Naive B cell (primary cell): ENCODE results near the gene CDK5RAP3. TPM values are rescaled to one million over a fixed set of nuclear protein-coding genes. Genes with fewer than 3 reads are reported as not detected.
"Not testable (repeated sequence)": the region's sequence is repeated elsewhere in the genome, so short reads cannot be mapped to it uniquely, and the experiment has no call there.

ENCODE experiments used
- ATAC-seq, 2 donors: fragments of 150-1000 bp; cut with Tn5 transposase; 2 replicates each; pipeline ENCODE4 v1.10.0; 2021; ENCODE audit warnings: low read depth in 2 of 2, mild to moderate bottlenecking in 2 of 2, moderate library complexity in 2 of 2
- DNase-seq: peaks from one replicate; pipeline ENCODE4 v3.0.0; 2022
- H3K27ac Mint-ChIP-seq, 6 donors: one replicate each; pipeline ENCODE4 v1.8.0; 2020 to 2022; ENCODE audit warnings: mild to moderate bottlenecking in 6 of 6, mixed read lengths in 6 of 6, moderate library complexity in 5 of 6, inconsistent platforms in 2 of 6
- H3K27me3 Mint-ChIP-seq, 3 donors: one replicate each; pipeline ENCODE4 v1.8.0; 2021 to 2022; ENCODE audit warnings: mixed read lengths in 3 of 3, mild to moderate bottlenecking in 1 of 3
- H3K36me3 Mint-ChIP-seq, 2 donors: one replicate each; pipeline ENCODE4 v1.8.0; 2020 to 2022; ENCODE audit warnings: mixed read lengths in 2 of 2, inconsistent platforms in 1 of 2, mild to moderate bottlenecking in 1 of 2
- H3K4me1 Mint-ChIP-seq, 3 donors: one replicate each; pipeline ENCODE4 v1.8.0; 2020 to 2022; ENCODE audit warnings: mixed read lengths in 3 of 3, inconsistent platforms in 1 of 3, mild to moderate bottlenecking in 1 of 3, moderate library complexity in 1 of 3
- H3K4me3 Mint-ChIP-seq, 8 donors: one replicate each; pipeline ENCODE4 v1.8.0; 2020 to 2022; ENCODE audit warnings: mild to moderate bottlenecking in 8 of 8, mixed read lengths in 8 of 8, moderate library complexity in 8 of 8, inconsistent platforms in 2 of 8
- H3K9me3 Mint-ChIP-seq, 7 donors: one replicate each; pipeline ENCODE4 v1.8.0; 2020 to 2022; ENCODE audit warnings: mixed read lengths in 7 of 7, mild to moderate bottlenecking in 5 of 7, inconsistent platforms in 2 of 7, moderate library complexity in 1 of 7
- polyA plus RNA-seq, 6 donors: library from polyadenylated mRNA; unstranded; fragments of 300-500 nt; fragmentation: Illumina TruSeq; gene quantifications; one replicate each; pipeline ENCODE4 v1.2.3, GENCODE V29; 2021; ENCODE audit warnings: low read depth in 6 of 6

The CDK5RAP3 gene
- polyA plus RNA-seq, 6 donors from 2014 or later, result 69.7 to 87.5 (median 84.0) TPM

GRCh38 chr17:48013876-48014594 lies 43.1 kb downstream of the CDK5RAP3 start:
- no peak for DNase-seq
- Mint-ChIP-seq H3K9me3 (no peaks in the 10 kb centered on the region), H3K27ac (no peak overlapping the region), H3K4me1 (peaks cover 11 to 24% (median 14%) of the 10 kb centered on the region in 3 donors), H3K27me3 (peaks cover 40 to 61% (median 45%) of the 10 kb centered on the region in 3 donors), H3K36me3 (no peaks in the 10 kb centered on the region), H3K4me3 (peak overlapping the region in 1 of 8 donors; percentile 62)
- no peak for ATAC-seq

- H3K4me3 Mint-ChIP-seq, result peak overlapping the region in 1 of 8 donors; percentile 47
- ATAC-seq, result no peak
- H3K27ac Mint-ChIP-seq, result peak overlapping the region in 1 of 6 donors; percentile 26
- no peaks in the 10 kb centered on the region for H3K36me3 Mint-ChIP-seq
- DNase-seq, result no peak
- peaks cover 11 to 24% (median 14%) of the 10 kb centered on the region in 3 donors for H3K4me1 Mint-ChIP-seq
- peaks cover 39 to 61% (median 44%) of the 10 kb centered on the region in 3 donors for H3K27me3 Mint-ChIP-seq
- no peaks in the 10 kb centered on the region for H3K9me3 Mint-ChIP-seq
Observed at GRCh38 chr17:48014595-48015111, 43.7 kb downstream of the CDK5RAP3 start.

DNA sequence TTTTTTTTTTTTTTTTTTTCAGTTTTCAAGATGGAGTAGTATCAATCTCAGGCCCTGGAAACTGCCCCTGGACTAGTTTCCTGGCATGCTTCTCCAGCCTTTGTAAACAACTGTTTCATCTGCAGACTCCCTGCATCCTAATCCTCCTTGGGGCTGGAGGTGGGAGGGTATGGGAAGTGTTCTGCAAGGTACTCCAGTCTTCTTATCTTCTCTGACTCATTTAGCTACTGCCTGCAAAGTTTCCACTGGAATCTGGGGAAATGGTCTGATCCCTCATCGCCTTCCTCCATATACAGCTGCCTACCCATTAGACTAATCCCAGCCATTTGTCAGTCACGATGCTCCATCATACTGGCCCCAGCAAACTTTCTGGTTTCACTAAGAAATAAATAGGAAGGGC lies 45.2 kb downstream of the CDK5RAP3 start:
- Mint-ChIP-seq H3K4me1 (peaks cover 10 to 23% (median 13%) of the 10 kb centered on the region in 3 donors), H3K27me3 (peaks cover 41 to 55% (median 44%) of the 10 kb centered on the region in 3 donors), H3K4me3 (no peak overlapping the region), H3K27ac (peak overlapping the region in 1 of 6 donors; percentile 17), H3K9me3 (no peaks in the 10 kb centered on the region), H3K36me3 (no peaks in the 10 kb centered on the region)
- ATAC-seq, result no peak
- no peak for DNase-seq

DNA sequence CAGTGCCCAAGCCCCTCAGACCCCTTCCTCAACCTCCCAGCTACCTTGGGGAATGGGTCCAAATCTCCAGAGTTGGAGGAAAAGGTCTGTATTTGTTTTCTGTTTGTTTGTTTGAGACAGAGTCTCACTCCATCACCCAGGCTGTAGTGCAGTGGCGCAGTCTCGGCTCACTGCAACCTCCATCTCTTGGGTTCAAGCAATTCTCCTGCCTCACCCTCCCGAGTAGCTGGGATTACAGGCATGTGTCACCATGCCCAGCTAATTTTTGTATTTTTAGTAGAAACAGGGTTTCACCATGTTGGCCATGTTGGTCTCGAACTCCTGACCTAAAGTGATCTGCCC lies 46.9 kb downstream of the CDK5RAP3 start:
- Mint-ChIP-seq H3K27me3 (peaks cover 43 to 59% (median 47%) of the 10 kb centered on the region in 3 donors), H3K4me1 (peaks cover 1 to 13% (median 1%) of the 10 kb centered on the region in 3 donors), H3K4me3 (peak overlapping the region in 1 of 8 donors; percentile 48), H3K27ac (peak overlapping the region in 2 of 6 donors; percentile 38 to 76)
- not testable (repeated sequence) for DNase-seq, H3K36me3 Mint-ChIP-seq, H3K9me3 Mint-ChIP-seq
- peak in 1 of 2 donors; percentile 13 for ATAC-seq

GRCh38 chr17:48021934-48022333 lies 51.0 kb downstream of the CDK5RAP3 start:
- Mint-ChIP-seq H3K27me3 (peaks cover 32 to 40% (median 33%) of the 10 kb centered on the region in 3 donors), H3K4me3 (peak overlapping the region in 1 of 8 donors; percentile 19), H3K9me3 (peaks cover 0 to 2% (median 0%) of the 10 kb centered on the region in 7 donors), H3K4me1 (peaks cover 24 to 52% (median 28%) of the 10 kb centered on the region in 3 donors), H3K27ac (no peak overlapping the region), H3K36me3 (no peaks in the 10 kb centered on the region)
- DNase-seq (no peak), ATAC-seq (no peak)

- Mint-ChIP-seq H3K9me3 (peaks cover 0 to 2% (median 0%) of the 10 kb centered on the region in 7 donors), H3K4me1 (peaks cover 24 to 49% (median 28%) of the 10 kb centered on the region in 3 donors), H3K27ac (no peak overlapping the region), H3K27me3 (peaks cover 39 to 40% (median 40%) of the 10 kb centered on the region in 3 donors), H3K36me3 (no peaks in the 10 kb centered on the region), H3K4me3 (peak overlapping the region in 7 of 8 donors; percentile 28 to 90 (median 79))
- ATAC-seq (no peak), DNase-seq (no peak)
Observed at GRCh38 chr17:48022901-48023300, 52.0 kb downstream of the CDK5RAP3 start.

DNA sequence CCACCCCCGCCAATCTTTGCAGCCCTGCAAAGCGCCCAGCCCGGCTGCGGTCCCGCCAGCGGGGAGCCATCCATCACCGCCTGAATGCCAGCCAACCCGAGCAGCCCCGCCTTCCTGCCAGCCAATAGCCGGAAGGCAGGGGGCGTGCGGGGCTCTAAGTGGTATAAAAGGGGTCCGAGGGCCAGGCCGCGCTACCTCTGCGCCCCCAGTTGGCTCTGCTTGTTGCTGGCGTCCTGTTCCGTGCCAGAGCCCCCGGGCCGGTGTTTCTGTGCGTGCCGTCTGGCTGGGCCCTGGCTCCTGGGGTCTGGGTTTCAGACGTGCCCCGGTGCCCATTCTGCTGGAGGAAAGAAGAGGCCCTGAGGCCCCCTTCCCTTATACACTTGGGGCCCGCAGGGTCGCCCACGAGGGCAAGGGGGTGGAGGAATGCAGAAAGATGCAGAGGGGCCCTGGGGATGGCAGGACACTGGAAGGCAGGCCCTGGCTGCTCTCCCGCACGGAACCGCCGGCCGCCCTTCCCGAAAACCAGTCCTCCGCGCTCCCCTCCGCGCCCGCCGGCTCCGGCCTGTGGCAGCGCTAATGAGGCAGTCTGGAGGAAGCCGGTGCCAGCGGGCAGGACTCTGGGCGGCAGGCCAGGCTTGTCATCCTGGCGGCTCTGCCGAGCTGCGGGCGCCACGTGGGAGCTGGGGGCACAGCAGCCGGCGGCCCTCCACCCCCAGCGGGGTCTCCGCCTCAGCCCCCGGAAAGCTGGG lies 52.7 kb downstream of the CDK5RAP3 start:
- H3K4me3 Mint-ChIP-seq, result peak overlapping the region; percentile 74 to 90 (median 84)
- peak; percentile 47 for DNase-seq
- peaks cover 35 to 45% (median 44%) of the 10 kb centered on the region in 3 donors for H3K27me3 Mint-ChIP-seq
- no peaks in the 10 kb centered on the region for H3K36me3 Mint-ChIP-seq
- H3K4me1 Mint-ChIP-seq, result peaks cover 24 to 43% (median 28%) of the 10 kb centered on the region in 3 donors
- peak overlapping the region in 3 of 6 donors; percentile 63 to 81 (median 80) for H3K27ac Mint-ChIP-seq
- ATAC-seq, result peak; percentile 13 to 16
- peaks cover 0 to 2% (median 0%) of the 10 kb centered on the region in 7 donors for H3K9me3 Mint-ChIP-seq

DNA sequence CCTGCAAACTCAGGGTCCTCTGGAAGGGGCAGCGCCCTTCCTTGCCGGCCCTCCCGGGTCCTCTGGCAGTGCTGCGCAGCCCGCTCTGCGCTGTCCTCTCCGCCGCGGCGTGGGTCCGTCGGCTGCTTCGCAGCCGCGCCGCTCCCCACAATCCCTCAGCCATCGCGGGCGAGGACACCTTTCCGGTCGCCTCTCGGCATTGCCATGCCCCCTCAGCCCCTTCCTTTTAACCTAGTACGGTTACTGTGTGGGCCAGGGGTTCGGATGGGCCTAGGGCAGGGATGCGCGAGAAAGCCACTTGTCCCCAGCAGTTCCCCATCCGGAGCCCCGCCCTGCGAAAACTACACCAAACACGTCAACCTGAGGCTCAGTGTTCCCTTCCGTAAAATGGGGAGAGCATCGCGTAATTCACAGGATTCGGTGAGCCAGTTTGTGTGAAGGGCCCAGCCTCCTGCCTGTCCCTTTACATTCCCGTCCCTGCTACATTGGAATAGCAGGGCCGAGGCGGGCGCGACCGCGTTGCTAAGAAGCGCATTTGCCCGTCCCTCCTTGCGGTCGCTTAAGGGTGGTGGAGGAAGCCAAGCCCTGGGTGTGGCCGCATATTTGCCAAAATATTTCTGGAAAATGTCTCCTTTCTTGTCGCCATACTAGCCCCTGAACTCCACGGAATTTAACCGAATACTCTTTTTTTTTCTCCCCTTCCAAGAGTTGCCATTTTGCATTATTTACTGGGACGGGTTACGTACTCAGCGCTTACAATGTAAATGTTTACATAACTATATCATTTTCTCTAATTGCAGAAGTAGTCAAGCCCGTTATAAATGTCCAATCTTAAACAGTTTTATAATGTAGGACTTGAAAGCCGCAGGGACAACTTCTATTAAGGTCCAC lies 53.5 kb downstream of the CDK5RAP3 start:
- ATAC-seq (peak; percentile 12 to 20), DNase-seq (peak; percentile 39)
- H3K4me1 Mint-ChIP-seq, result peaks cover 24 to 43% (median 28%) of the 10 kb centered on the region in 3 donors
- H3K27me3 Mint-ChIP-seq, result peaks cover 35 to 52% (median 46%) of the 10 kb centered on the region in 3 donors
- peak overlapping the region; percentile 72 to 97 (median 80) for H3K27ac Mint-ChIP-seq
- peaks cover 0 to 2% (median 0%) of the 10 kb centered on the region in 7 donors for H3K9me3 Mint-ChIP-seq
- peak overlapping the region; percentile 87 to 95 (median 90) for H3K4me3 Mint-ChIP-seq
- no peaks in the 10 kb centered on the region for H3K36me3 Mint-ChIP-seq

DNA sequence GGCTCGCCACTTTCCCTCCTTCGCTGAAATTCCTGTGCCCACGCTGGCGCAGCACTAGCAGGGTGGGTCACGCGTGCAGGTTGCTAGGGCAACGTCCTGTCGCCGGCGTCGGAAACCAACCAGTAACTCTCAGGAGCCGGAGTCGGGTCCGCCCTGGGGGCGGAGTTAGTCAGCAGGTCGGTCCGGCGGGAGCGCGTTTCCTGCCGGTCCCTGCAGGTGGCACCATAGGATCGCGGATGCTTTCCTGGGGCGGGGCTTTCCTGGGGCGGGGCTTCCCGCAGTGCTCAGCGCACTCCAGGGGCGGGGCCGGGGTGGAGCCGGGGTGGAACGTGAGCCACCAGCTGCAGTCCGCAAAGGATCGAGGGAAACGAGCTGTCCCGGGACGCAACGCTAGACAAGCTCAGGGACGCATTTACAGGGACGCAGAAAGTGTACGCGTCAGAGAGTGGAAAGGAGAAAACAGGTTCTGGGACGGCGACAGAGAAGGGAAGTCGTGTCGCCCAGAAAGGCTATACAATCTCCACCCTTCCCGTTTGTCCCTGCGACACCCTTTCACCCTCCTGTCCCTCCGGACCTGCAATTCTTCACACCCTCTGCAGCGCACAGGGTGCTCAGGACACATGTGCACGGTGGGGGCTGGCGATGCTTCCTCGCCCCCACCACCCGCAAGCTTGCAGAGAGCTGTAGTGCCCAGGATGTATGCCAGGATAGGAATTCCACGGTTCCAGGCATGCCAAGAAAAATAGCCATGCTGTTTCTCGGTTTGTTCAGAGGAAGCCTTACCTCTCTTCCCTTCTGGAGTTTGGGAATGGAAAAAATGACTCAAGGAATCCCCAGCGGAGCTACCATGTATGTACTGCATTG lies 54.4 kb downstream of the CDK5RAP3 start:
- Mint-ChIP-seq H3K27me3 (peaks cover 30 to 53% (median 49%) of the 10 kb centered on the region in 3 donors), H3K4me3 (peak overlapping the region; percentile 87 to 95 (median 90)), H3K4me1 (peaks cover 24 to 43% (median 28%) of the 10 kb centered on the region in 3 donors)

DNA sequence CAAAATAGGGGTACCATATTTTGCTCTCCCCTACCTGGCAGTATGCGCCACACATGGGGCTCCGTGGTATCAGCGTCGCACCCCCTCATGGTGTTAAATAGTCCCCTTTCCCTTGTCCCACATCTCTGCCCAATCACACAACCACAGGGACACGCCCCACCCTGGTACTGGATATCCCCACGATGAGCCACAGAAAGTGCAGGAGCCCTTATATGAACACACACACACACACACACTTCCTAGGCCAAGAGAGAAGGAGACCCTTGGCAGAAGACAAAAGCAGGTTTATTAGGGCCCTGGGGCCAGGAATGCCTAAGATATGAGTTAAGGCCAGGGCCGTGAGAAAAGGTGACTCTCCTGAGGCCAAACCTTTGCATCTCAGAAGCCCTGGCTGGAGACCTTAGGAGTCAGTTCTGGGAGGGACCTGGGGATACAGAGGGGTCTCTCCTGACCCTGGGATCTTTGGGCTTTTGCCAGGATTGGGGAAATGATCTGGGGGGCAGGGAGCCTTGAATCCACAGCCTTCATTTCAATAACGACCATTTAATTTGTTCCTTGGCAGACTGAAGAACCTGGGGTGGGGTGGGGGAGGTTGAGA lies 55.1 kb downstream of the CDK5RAP3 start:
- peak overlapping the region; percentile 56 to 95 (median 90) for H3K4me3 Mint-ChIP-seq
- peaks cover 24 to 43% (median 28%) of the 10 kb centered on the region in 3 donors for H3K4me1 Mint-ChIP-seq

More for the DNA sequence above, 54.4 kb downstream of the CDK5RAP3 start:
- Mint-ChIP-seq H3K27ac (peak overlapping the region; percentile 48 to 97 (median 78)), H3K36me3 (no peaks in the 10 kb centered on the region), H3K9me3 (peaks cover 0 to 2% (median 0%) of the 10 kb centered on the region in 7 donors)
- ATAC-seq (peak; percentile 90), DNase-seq (peak; percentile 95)

DNA sequence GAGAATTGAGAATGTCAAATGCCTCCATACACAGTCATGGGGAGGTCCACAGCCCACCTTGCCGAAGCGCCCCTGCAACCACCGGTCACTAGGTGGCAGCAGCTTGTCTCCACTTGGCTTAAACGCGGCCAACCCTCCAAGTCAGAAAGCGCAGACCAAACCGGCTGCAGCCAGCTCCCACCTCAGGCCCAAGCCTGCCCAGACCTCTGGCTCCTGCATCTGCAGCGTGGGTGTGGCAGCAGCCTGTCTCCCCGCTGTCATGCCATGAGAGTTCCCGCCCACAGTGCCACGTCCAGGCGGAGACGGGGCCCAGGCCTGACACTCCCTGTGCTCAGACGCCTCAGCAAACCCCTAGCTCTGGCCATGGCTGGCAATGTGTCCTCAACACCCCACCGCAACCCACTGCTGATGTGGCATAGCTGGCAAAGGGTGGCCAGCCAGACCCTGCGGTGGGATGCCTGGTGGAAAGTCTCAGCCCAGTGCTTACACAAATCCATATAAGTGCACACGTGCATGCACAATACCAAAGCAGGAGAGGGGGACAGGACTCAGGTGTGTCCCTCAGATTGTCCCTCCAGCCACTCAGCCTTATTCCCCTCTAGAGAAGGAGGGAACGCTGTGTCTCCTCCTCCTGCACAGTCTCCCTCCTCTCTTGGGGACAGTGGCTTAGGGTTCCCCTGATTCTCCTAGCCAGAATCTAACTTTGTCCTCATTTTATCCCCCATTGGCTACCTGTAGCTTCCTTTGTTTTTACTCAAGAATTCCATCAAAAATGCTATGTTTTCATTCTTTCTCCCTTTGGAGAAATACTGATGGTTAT lies 55.8 kb downstream of the CDK5RAP3 start:
- ATAC-seq, result peak; percentile 25 to 29

More for the DNA sequence above, 55.1 kb downstream of the CDK5RAP3 start:
- Mint-ChIP-seq H3K36me3 (no peaks in the 10 kb centered on the region), H3K27ac (no peak overlapping the region), H3K9me3 (peaks cover 0 to 2% (median 0%) of the 10 kb centered on the region in 7 donors), H3K27me3 (peaks cover 27 to 56% (median 54%) of the 10 kb centered on the region in 3 donors)
- ATAC-seq (no peak), DNase-seq (no peak)

More for the DNA sequence above, 55.8 kb downstream of the CDK5RAP3 start:
- Mint-ChIP-seq H3K27ac (peak overlapping the region in 1 of 6 donors; percentile 17), H3K4me1 (peaks cover 24 to 43% (median 28%) of the 10 kb centered on the region in 3 donors), H3K27me3 (peaks cover 21 to 56% (median 54%) of the 10 kb centered on the region in 3 donors), H3K4me3 (peak overlapping the region in 6 of 8 donors; percentile 53 to 89 (median 64)), H3K9me3 (peaks cover 0 to 2% (median 0%) of the 10 kb centered on the region in 7 donors), H3K36me3 (no peaks in the 10 kb centered on the region)
- peak; percentile 71 for DNase-seq
